Stimulated activated CD8-positive, alpha-beta memory T cell treated with anti-CD3 and anti-CD28 coated beads, Interleukin-15, amount 100 ng/mL, for 1 hour (primary cell): ENCODE data around the gene TC2N.
A peak's percentile ranks its signal among the peaks of the same experiment; 100 is the strongest.
"Not testable (repeated sequence)": the region's sequence is repeated elsewhere in the genome, so short reads cannot be mapped to it uniquely, and the experiment has no call there.

ENCODE experiments used
- DNase-seq: peaks from one replicate; pipeline ENCODE4 v3.0.0-alpha.2; 2020; ENCODE audit warnings: low read depth

Gene TC2N

GRCh38 chr14:91867316-91867988 lies at the start of gene TC2N:
Gene TC2N, minus strand, starts transcription at chr14:91867536. Its CDS starts 53,767 bp downstream, at chr14:91813769.
- peak; percentile 19 for DNase-seq

- no peak for DNase-seq
These were observed 44.7 kb upstream of the TC2N start for GRCh38 chr14:91912035-91912434.

GRCh38 chr14:91911474-91912032 lies 44.2 kb upstream of the TC2N start:
- no peak for DNase-seq

DNA sequence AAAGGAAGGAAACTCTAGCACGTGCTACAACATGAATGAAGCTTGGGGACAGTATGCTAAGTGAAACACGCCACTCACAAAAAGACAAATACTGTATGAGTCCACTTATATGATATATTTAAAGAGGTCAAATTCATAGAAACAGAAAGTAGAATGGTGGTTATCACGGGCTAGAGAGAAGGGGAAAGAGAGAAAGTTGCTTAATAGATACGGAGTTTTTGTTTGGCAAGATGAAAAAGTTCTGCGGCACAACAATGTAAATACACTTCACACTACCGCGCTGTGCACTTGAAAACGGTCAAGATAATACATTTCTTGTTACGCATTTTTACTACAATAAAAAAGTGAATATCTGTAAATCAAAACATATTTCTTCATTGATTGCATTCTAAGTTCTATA lies 42.9 kb upstream of the TC2N start:
- DNase-seq = no peak

DNA sequence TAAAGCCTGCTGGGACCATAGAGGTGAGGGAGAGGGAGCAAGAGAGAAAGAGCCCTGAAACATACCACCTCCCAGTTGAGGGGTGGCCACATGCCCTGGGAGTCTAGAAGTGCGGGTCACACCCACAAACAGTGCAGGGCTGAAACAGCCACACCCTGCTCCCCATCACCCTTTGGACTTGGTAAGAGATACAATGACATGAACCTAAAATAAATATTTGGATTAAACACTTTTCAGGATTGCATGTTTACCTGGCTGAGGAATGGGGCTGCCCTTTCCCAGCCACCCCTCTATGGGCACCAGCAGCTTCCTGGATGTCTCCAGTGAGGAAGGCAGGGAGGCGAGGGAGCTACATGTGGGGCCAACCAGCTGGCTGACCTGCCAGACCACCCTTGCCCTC lies 39.0 kb upstream of the TC2N start:
- no peak for DNase-seq

DNA sequence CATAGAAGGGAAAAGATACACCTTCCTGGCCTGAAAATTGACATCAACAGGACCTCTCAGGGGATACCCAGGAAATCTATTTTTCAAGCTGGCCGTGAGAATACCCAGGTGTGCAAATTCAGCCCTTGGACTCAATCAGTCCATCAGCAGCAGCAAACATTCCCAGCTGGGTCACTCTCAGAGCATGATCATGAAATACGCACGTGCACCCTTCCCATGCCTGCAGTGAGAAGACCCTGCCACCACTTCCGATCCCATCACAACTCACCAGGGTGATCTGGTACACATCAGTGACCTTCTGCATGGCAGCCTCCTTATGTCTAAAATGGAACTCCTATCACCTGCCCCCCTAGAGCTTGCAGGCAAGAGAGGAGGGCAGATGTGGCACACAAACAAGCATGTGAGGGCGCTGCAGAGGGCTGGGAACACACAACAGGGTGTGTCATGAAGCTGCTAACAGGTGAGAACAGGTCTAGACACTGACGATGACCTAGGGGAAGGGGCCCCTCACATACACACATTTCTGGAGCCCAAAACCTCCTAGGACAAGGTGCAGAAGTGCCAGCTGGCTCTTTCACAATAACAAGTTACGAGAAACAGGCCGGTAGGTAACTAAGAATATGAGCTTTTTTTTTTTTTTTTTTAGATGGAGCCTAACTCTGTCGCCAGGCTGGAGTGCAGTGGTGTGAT lies 37.8 kb upstream of the TC2N start:
- no peak for DNase-seq

DNA sequence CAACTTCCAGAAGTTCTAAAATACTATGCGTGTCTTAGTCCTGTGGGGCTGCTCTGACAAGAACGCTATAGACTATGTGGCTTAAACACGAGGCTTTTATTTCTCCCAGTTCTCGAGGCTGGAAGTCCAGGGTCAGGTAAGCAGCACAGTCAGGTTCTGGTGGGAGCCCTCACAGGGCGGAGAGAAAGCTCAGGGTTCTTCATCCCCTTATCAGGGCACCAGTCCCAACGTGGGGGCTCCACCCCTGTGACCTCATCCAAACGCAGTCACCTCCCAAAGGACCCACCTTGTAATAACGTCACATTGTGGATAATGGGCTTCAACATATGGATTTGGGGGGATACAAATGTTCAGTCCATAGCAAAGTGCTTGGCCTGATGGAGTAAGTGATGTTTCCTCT lies 37.1 kb upstream of the TC2N start:
- DNase-seq = no peak

GRCh38 chr14:91903070-91903469 lies 35.7 kb upstream of the TC2N start:
- DNase-seq = no peak

GRCh38 chr14:91902336-91902735 lies 35.0 kb upstream of the TC2N start:
- no peak for DNase-seq

DNA sequence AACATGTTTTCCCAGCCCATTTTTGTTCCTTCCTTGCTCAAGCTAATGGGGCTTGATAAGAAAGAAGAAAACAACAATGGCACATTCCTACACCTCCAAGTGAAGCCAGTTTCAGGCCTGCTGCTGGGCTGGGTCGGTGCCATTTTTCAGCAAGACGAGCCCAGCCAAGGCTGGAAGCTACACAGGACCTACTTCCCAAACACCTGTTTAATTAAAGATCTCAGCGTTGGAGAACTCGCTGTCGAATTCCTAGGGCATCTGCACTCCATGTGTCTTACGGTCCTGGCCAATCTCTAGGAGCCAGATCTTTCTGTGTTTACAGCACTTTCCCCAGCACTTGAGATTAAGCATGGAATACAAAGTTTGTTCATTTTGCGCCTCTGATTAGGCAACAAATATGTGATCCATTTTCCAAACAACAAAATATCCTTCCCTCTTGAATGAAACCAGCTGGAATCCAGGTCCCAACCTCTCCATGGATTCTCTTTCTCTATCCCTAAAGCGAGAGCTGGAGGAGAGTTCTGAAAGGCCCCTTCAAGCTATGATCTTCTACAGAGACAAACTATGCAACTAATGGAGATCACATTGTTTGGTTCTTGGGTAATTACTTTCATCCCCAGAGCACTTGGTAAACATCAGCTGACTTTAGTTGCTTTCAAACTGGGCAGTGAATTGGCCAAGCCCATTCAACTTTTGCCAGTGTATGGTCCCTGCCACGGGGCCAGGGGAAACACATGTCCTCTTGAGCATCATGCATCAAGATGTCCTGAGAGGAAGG lies 34.3 kb upstream of the TC2N start:
- DNase-seq = no peak

DNA sequence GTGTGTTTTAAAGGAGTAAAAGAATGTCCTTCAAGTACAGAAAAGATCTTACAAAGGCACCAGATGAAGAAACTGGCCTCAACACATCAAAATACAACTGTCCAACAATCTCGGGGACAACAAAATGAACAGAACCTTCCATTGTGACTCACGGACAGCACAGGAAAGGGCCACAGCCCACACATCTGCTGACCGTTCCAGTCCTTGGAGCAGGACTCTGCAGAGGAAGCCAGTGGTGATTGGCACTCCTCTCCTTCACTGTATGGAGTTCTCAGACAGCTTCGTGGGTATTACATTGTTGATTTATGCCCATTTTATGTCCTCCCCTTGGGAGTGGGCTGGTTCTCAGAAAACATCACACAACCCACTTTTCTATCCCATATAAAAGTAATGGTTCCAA lies 32.5 kb upstream of the TC2N start:
- no peak for DNase-seq

DNA sequence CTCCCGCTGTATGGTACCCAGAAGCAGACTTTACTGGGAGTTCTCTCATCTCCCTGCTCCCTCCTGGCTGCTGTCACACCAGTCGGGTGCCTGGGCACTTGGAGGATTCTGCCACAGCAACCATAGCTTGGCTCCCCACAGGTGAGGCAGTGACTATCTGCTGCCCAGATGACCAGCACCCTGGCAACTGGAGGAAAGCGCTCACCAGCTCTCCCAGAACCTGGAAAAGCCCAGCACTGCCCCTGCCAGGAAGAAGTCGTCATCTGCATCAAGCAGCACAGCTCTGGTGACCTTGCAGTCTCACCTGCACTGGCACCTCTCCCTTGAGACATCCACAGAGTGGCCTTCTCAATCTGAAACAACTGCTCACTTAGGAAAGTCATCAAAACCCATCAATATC lies 31.9 kb upstream of the TC2N start:
- DNase-seq = no peak

GRCh38 chr14:91898372-91898771 lies 31.0 kb upstream of the TC2N start:
- DNase-seq = no peak

- DNase-seq = not testable (repeated sequence)
These were observed 30.4 kb upstream of the TC2N start for GRCh38 chr14:91897716-91898115.

GRCh38 chr14:91897106-91897701 lies 29.9 kb upstream of the TC2N start:
- no peak for DNase-seq

GRCh38 chr14:91896419-91896818 lies 29.1 kb upstream of the TC2N start:
- DNase-seq = no peak

DNA sequence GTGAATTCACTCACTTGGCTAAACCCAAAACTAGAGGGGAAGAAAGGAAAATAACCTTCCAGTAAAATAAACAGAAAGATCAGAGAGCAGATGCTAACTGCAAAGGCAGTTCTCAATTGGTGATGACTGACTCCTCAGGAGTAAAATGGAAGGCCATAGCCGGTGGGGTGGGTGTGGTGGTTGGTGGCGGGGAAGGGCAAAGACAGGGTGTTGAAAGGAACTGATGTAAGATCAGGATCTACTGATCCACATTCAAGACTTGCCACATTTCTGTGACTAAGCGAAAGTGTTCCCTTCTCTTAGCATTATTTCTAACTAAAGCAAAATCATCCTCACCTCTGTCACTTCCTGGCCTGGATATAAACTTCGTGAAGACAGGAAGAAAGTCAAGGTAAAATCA lies 26.3 kb upstream of the TC2N start:
- DNase-seq = no peak

DNA sequence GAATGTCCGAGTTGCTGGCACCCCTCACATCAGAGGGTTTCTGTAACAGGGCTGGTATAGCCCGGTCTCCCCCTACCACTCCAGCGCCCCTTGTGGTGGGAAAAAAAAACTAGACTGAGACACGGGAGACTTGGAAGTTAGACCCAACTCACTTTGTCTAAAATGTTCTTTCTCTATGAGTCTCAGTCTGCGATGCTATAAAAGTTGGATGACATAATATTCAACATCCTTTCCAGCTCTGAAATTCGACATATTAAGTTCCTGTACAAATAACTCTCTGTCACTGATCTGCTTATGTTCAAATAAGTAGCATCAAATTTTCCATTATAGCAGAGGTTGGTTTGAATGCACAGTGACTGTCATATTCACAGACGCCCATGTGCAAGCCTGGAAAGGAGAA lies 25.7 kb upstream of the TC2N start:
- no peak for DNase-seq

GRCh38 chr14:91891721-91892220 lies 24.4 kb upstream of the TC2N start:
- no peak for DNase-seq

GRCh38 chr14:91891101-91891500 lies 23.8 kb upstream of the TC2N start:
- DNase-seq = no peak

DNA sequence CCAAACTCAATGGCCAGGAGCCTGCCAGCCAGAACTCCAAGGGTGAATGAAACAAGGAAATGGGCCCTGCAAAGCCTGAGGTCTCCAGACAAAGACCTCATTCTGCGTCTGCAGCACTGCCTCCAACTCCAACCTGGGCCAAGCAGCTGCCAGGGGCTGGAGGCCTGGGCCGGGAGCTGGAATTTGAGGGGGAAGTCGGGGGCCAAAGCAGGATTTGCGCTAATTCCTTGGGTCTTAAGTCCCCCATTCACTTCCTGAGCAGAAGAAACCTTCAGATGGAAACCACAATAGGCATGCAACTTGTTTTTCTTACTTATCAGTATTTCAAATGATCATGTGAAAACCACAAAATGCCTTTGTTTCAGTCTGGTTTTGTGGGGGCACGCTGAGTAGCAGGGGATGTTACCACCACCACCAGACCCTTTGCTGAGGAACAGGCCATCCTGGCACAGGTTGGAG lies 23.0 kb upstream of the TC2N start:
- DNase-seq = no peak
